Naive thymus-derived CD4-positive, alpha-beta T cell (primary cell): ENCODE data around the gene RNU6-1. TPM values are rescaled to one million over a fixed set of nuclear protein-coding genes. Genes with fewer than 3 reads are reported as not detected.

ENCODE experiments used
- ATAC-seq: fragments of 150-1000 bp; cut with Tn5 transposase; 2 replicates; pipeline ENCODE4 v1.10.0; 2021; ENCODE audit warnings: mild to moderate bottlenecking, moderate library complexity
- CTCF ChIA-PET: fragments of 350-600 bp; sonication (Branson Sonifier 250); formaldehyde crosslinking; loops from one replicate; lab custom pipeline; 2021; ENCODE audit warnings: antibody characterized with exemption; lab: Charles Lee
- POLR2A ChIA-PET: fragments of 350-600 bp; sonication (Branson Sonifier 250); formaldehyde crosslinking; loops from one replicate; lab custom pipeline; 2021; ENCODE audit warnings: antibody characterized with exemption, inconsistent platforms; lab: Charles Lee
- DNase-seq, 9 donors: peaks; one replicate each; pipeline versions ENCODE4 v3.0.0 to v3.0.0-alpha.2; 2020 to 2022; ENCODE audit warnings: mixed read lengths in 1 of 9
- H3K27ac ChIP-seq: one replicate; pipeline ENCODE4 v1.7.0; 2013; ENCODE audit warnings: mild to moderate bottlenecking, low read depth, low read length, moderate library complexity
- H3K27me3 ChIP-seq, 2 donors: one replicate each; pipeline ENCODE4 v1.7.0; 2013; ENCODE audit warnings: low read length in 2 of 2, mild to moderate bottlenecking in 2 of 2, moderate library complexity in 2 of 2; ENCODE audit not compliant: control insufficient read depth in 2 of 2, insufficient read depth in 2 of 2
- H3K36me3 ChIP-seq, 3 experiments: 1 replicate in 2 of 3; 2 replicates in 1 of 3; pipeline ENCODE4 v1.7.0; 2013; ENCODE audit warnings: low read length in 3 of 3, mild to moderate bottlenecking in 3 of 3, moderate library complexity in 1 of 3; ENCODE audit not compliant: insufficient read depth in 3 of 3, control insufficient read depth in 2 of 3
- H3K4me1 ChIP-seq, 2 donors: one replicate each; pipeline ENCODE4 v1.7.0; 2013; ENCODE audit warnings: low read length in 2 of 2, mild to moderate bottlenecking in 2 of 2, moderate library complexity in 1 of 2; ENCODE audit not compliant: control insufficient read depth in 2 of 2, insufficient read depth in 2 of 2
- H3K4me3 ChIP-seq: 2 replicates; pipeline ENCODE4 v1.7.0; 2013; ENCODE audit warnings: mild to moderate bottlenecking, low read length
- H3K9me3 ChIP-seq, 3 experiments: 1 replicate in 2 of 3; 2 replicates in 1 of 3; pipeline ENCODE4 v1.7.0; 2013; ENCODE audit warnings: low read length in 3 of 3; ENCODE audit not compliant: control insufficient read depth in 2 of 3
- H3K27ac Mint-ChIP-seq, 9 donors: one replicate each; pipeline ENCODE4 v1.8.0; 2020 to 2022; ENCODE audit warnings: mixed read lengths in 9 of 9, mild to moderate bottlenecking in 8 of 9, moderate library complexity in 5 of 9, inconsistent platforms in 2 of 9
- H3K27me3 Mint-ChIP-seq, 5 donors: one replicate each; pipeline ENCODE4 v1.8.0; 2021 to 2022; ENCODE audit warnings: mixed read lengths in 5 of 5, mild to moderate bottlenecking in 1 of 5
- H3K36me3 Mint-ChIP-seq, 5 donors: one replicate each; pipeline ENCODE4 v1.8.0; 2020 to 2022; ENCODE audit warnings: mixed read lengths in 5 of 5, mild to moderate bottlenecking in 3 of 5, inconsistent platforms in 1 of 5
- H3K4me1 Mint-ChIP-seq, 7 donors: one replicate each; pipeline ENCODE4 v1.8.0; 2020 to 2022; ENCODE audit warnings: mixed read lengths in 7 of 7, mild to moderate bottlenecking in 3 of 7, inconsistent platforms in 1 of 7
- H3K4me3 Mint-ChIP-seq, 10 donors: one replicate each; pipeline ENCODE4 v1.8.0; 2020 to 2022; ENCODE audit warnings: mild to moderate bottlenecking in 10 of 10, mixed read lengths in 10 of 10, moderate library complexity in 6 of 10, inconsistent platforms in 2 of 10
- H3K9me3 Mint-ChIP-seq, 11 donors: one replicate each; pipeline ENCODE4 v1.8.0; 2020 to 2022; ENCODE audit warnings: mixed read lengths in 11 of 11, mild to moderate bottlenecking in 4 of 11, inconsistent platforms in 1 of 11, moderate library complexity in 1 of 11
- intact Hi-C, 2 donors: fragments of 100-400 bp; cut with micrococcal nuclease; formaldehyde crosslinking; loops; one replicate each; pipeline ENCODE4 v1.15.1; 2023
- polyA plus RNA-seq, 2 donors: library from polyadenylated mRNA; unstranded; fragments of 300-500 nt; fragmentation: Illumina TruSeq; gene quantifications; one replicate each; pipeline ENCODE4 v1.2.3, GENCODE V29; 2021
- total RNA-seq, 6 experiments: library from RNA in 5 of 6; stranded (reverse) in 5 of 6; gene quantifications; 1 replicate in 5 of 6; 2 replicates in 1 of 6; pipeline ENCODE4 v1.2.3 and lab custom pipeline; 2021 to 2026

Gene RNU6-1
- total and polyA plus RNA-seq, 7 experiments from 2014 or later = not detected

DNA sequence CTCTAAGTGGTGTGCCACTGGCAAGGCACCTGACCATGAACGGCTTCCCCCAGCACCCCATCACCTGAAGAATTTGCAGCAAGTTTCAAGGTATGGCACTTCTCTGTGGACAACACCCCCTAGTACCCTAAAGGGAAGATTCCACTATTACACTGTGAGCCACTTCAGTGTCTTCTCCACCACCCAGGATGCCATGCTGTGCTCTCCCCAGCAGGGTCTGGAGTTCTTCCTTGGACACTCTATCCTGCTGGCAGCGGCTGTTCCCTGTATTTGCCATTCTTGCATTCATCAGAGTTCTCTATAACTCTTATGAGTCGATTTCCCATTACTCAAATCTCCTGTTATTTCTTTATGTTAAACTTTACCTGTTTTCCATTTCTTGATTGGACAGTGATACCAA lies 33.9 kb upstream of the RNU6-1 start:
- H3K27me3 ChIP-seq = no peaks in the 10 kb centered on the region
- Mint-ChIP-seq H3K27ac (no peak overlapping the region), H3K9me3 (peaks cover 3 to 52% (median 11%) of the 10 kb centered on the region in 11 donors), H3K4me1 (no peaks in the 10 kb centered on the region), H3K27me3 (peaks cover 15 to 49% (median 25%) of the 10 kb centered on the region in 5 donors), H3K4me3 (no peak overlapping the region), H3K36me3 (peaks cover 0 to 13% (median 0%) of the 10 kb centered on the region in 5 donors)
- intact Hi-C loops = no loop called here
- no peaks in the 10 kb centered on the region for H3K36me3 ChIP-seq
- DNase-seq = no peak
- no peak overlapping the region for H3K4me3 ChIP-seq
- ATAC-seq = no peak
- no peaks in the 10 kb centered on the region for H3K4me1 ChIP-seq
- ChIA-PET POLR2A (no interaction called here), CTCF (no interaction called here)
- peaks cover 0 to 4% (median 0%) of the 10 kb centered on the region in 3 experiments for H3K9me3 ChIP-seq
- H3K27ac ChIP-seq = no peak overlapping the region

DNA sequence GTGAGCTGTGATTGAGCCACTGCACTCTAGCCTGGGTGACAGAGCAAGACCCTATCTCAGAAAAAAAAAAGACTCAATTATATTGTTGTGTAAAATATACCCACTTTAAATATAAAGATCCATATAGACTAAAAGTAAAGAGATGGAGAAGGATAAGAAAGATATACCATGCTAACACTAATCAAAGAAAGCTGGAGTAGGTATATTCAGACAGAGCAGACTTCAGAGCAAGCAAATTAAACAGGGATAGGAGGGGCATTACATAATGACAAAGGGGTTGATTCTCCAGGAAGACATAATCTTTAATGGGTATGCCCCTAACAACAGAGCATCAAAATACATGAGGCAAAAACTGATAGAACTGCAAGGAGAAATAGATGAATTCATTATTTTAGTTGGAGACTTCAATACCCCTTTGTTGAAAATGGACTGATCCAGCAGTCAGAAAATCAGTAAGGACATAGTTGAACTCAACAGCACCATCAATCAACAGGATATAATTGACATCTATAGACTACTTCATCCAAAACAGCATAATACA lies 31.1 kb upstream of the RNU6-1 start:
- ChIA-PET CTCF (no interaction called here), POLR2A (no interaction called here)
- Histone ChIP-seq H3K36me3 (no peaks in the 10 kb centered on the region), H3K27ac (no peak overlapping the region), H3K4me1 (no peaks in the 10 kb centered on the region), H3K4me3 (no peak overlapping the region), H3K9me3 (peaks cover 0 to 4% (median 0%) of the 10 kb centered on the region in 3 experiments), H3K27me3 (no peaks in the 10 kb centered on the region)
- Mint-ChIP-seq H3K27ac (no peak overlapping the region), H3K4me3 (no peak overlapping the region), H3K27me3 (peaks cover 13 to 57% (median 25%) of the 10 kb centered on the region in 5 donors), H3K36me3 (peaks cover 0 to 13% (median 0%) of the 10 kb centered on the region in 5 donors), H3K4me1 (no peaks in the 10 kb centered on the region), H3K9me3 (peaks cover 3 to 52% (median 11%) of the 10 kb centered on the region in 11 donors)
- DNase-seq (no peak), ATAC-seq (no peak)
- intact Hi-C loops = no loop called here

DNA sequence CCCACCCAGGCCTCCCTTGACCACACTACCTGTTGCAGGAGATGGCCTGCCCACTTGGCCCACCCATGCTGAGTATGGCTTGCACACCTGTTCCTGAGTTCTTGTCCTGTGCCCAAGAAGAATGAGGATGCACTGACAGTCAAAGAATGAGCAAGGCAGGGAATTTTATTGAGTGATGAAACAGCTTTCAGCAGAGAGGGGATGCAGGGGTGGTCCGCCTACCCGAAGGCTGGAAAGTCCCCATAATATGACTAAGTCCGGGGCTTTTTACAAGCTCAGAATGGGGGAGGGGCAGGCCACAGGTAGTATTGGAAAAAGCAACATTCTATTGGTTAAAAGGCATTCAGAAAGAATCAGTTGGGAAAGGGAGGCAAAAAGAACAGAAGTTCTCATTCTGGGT lies 29.9 kb upstream of the RNU6-1 start:
- intact Hi-C loops = no loop called here
- no peak overlapping the region for H3K4me3 Mint-ChIP-seq
- ChIA-PET CTCF (no interaction called here), POLR2A (no interaction called here)
- peaks cover 0 to 13% (median 0%) of the 10 kb centered on the region in 5 donors for H3K36me3 Mint-ChIP-seq
- peaks cover 17 to 64% (median 24%) of the 10 kb centered on the region in 5 donors for H3K27me3 Mint-ChIP-seq
- H3K9me3 Mint-ChIP-seq = peaks cover 3 to 48% (median 11%) of the 10 kb centered on the region in 11 donors
- Histone ChIP-seq H3K36me3 (no peaks in the 10 kb centered on the region), H3K4me1 (no peaks in the 10 kb centered on the region), H3K27ac (no peak overlapping the region), H3K27me3 (no peaks in the 10 kb centered on the region), H3K9me3 (peaks cover 0 to 4% (median 0%) of the 10 kb centered on the region in 3 experiments), H3K4me3 (no peak overlapping the region)
- H3K27ac Mint-ChIP-seq = no peak overlapping the region
- DNase-seq (no peak), ATAC-seq (no peak)
- H3K4me1 Mint-ChIP-seq = no peaks in the 10 kb centered on the region

- ChIA-PET CTCF (no interaction called here), POLR2A (no interaction called here)
- Mint-ChIP-seq H3K9me3 (peaks cover 0 to 12% (median 2%) of the 10 kb centered on the region in 11 donors), H3K4me1 (peaks cover 0 to 4% (median 3%) of the 10 kb centered on the region in 7 donors), H3K36me3 (no peaks in the 10 kb centered on the region), H3K27me3 (peaks cover 8 to 58% (median 9%) of the 10 kb centered on the region in 5 donors), H3K27ac (no peak overlapping the region), H3K4me3 (no peak overlapping the region)
- ATAC-seq = no peak
- no peaks in the 10 kb centered on the region for H3K9me3 ChIP-seq
- H3K4me1 ChIP-seq = peaks cover 0 to 5% of the 10 kb centered on the region in 2 donors
- DNase-seq = no peak
- H3K4me3 ChIP-seq = no peak overlapping the region
- no peaks in the 10 kb centered on the region for H3K27me3 ChIP-seq
- H3K27ac ChIP-seq = no peak overlapping the region
- no peaks in the 10 kb centered on the region for H3K36me3 ChIP-seq
- intact Hi-C loops = no loop called here
Observed at GRCh38 chr15:67865766-67866165, 25.9 kb upstream of the RNU6-1 start.

DNA sequence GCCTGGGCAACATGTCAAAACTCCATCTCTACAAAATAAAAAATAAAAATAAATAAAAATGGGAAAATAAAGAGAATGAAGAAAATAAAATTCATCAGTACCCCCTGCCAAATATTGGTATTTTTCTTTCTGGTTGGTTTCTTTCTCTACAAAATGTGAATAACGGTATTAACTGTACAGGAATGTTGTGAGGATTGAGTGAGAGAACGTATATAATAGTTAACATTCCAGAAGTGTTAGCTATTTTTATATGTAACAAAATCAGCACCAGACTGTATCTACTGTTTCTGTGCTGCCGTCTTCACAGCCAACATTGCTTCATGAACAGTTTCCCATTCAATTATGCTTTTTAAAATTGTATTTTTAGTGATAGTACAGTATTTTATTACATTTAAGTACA lies 25.5 kb upstream of the RNU6-1 start:
- peaks cover 0 to 9% (median 0%) of the 10 kb centered on the region in 11 donors for H3K9me3 Mint-ChIP-seq
- POLR2A ChIA-PET = no interaction called here
- no peaks in the 10 kb centered on the region for H3K36me3 ChIP-seq
- H3K9me3 ChIP-seq = no peaks in the 10 kb centered on the region
- H3K36me3 Mint-ChIP-seq = no peaks in the 10 kb centered on the region
- no peak for DNase-seq
- ATAC-seq = no peak
- no peak overlapping the region for H3K27ac Mint-ChIP-seq
- H3K27me3 Mint-ChIP-seq = peaks cover 8 to 57% (median 9%) of the 10 kb centered on the region in 5 donors
- CTCF ChIA-PET = no interaction called here
- intact Hi-C loops = no loop called here
- H3K27ac ChIP-seq = no peak overlapping the region
- no peak overlapping the region for H3K4me3 Mint-ChIP-seq
- H3K27me3 ChIP-seq = no peaks in the 10 kb centered on the region
- peaks cover 0 to 5% of the 10 kb centered on the region in 2 donors for H3K4me1 ChIP-seq
- H3K4me1 Mint-ChIP-seq = peaks cover 0 to 4% (median 3%) of the 10 kb centered on the region in 7 donors
- no peak overlapping the region for H3K4me3 ChIP-seq

GRCh38 chr15:67863442-67863987 lies 23.7 kb upstream of the RNU6-1 start:
- ATAC-seq = peak; percentile 99
- H3K27ac Mint-ChIP-seq = no peak overlapping the region
- Histone ChIP-seq H3K27ac (no peak overlapping the region), H3K4me3 (peak overlapping the region; percentile 25), H3K9me3 (no peaks in the 10 kb centered on the region), H3K27me3 (no peaks in the 10 kb centered on the region), H3K36me3 (no peaks in the 10 kb centered on the region), H3K4me1 (peaks cover 0 to 5% of the 10 kb centered on the region in 2 donors)
- intact Hi-C loops = loop anchor here (1.0 to 2.0 kb wide), 5 partner anchors 23 to 367 kb away; partner anchors contain the start of genes PIAS1 (in 1 of the 2) and RNU6-1 (in 1 of the 2)
- POLR2A ChIA-PET = interaction anchor here (1.7 kb wide), 1 partner anchor 22 kb away, joined by 6 read pairs; no protein-coding TSS in a partner anchor
- DNase-seq = peak; percentile 49 to 77 (median 65)
- peaks cover 8 to 48% (median 9%) of the 10 kb centered on the region in 5 donors for H3K27me3 Mint-ChIP-seq
- peaks cover 0 to 4% (median 3%) of the 10 kb centered on the region in 7 donors for H3K4me1 Mint-ChIP-seq
- H3K4me3 Mint-ChIP-seq = peak overlapping the region in 8 of 10 donors; percentile 28 to 81 (median 52)
- CTCF ChIA-PET = interaction anchor here (0.6 to 1.6 kb wide), 9 partner anchors 19 to 1298 kb away, joined by 3 to 11 read pairs (median 3); no protein-coding TSS in a partner anchor
- H3K36me3 Mint-ChIP-seq = no peaks in the 10 kb centered on the region
- no peaks in the 10 kb centered on the region for H3K9me3 Mint-ChIP-seq
